PC-9 (cell line): ENCODE measurements around the gene ASIC4.

Source experiments
- EZH2 ChIP-seq: fragments of 200-600 bp; sonication (generic); IDR thresholded peaks from 2 replicates; pipeline ENCODE4 v1.8.0; 2017; ENCODE audit warnings: antibody characterized with exemption, low read depth
- TF ChIP-seq, protein P1 (sequence below): fragments of 200-600 bp; sonication (generic); conservative IDR thresholded peaks from 2 replicates; pipeline ENCODE4 v1.6.1; 2017; ENCODE audit warnings: mixed run types, antibody characterized with exemption, mild to moderate bottlenecking, moderate library complexity

DNA sequence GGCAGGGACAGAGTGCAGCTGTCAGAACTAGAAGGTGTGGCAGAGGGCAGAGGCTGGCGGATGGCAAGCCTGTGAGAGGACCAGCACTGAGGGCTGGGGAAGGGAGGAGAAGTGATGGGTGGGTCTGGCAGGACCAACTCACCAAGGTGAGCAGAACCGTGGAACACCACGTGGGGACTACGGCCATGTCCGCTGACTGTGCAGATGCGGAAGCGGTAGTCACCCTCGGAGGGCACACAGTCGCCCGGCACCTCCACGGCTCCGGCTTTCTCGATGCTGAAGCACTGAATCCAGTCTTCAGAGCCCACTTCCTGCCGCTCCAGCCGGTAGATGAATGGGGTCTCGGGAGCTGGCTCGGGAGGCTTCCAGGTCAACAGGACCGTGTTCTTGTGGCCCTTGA lies 52.8 kb downstream of the ASIC4 start:
- TF ChIP-seq, protein P1, sequence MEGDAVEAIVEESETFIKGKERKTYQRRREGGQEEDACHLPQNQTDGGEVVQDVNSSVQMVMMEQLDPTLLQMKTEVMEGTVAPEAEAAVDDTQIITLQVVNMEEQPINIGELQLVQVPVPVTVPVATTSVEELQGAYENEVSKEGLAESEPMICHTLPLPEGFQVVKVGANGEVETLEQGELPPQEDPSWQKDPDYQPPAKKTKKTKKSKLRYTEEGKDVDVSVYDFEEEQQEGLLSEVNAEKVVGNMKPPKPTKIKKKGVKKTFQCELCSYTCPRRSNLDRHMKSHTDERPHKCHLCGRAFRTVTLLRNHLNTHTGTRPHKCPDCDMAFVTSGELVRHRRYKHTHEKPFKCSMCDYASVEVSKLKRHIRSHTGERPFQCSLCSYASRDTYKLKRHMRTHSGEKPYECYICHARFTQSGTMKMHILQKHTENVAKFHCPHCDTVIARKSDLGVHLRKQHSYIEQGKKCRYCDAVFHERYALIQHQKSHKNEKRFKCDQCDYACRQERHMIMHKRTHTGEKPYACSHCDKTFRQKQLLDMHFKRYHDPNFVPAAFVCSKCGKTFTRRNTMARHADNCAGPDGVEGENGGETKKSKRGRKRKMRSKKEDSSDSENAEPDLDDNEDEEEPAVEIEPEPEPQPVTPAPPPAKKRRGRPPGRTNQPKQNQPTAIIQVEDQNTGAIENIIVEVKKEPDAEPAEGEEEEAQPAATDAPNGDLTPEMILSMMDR = no peak
- TF ChIP-seq EZH2 = no peak
